ENCODE results near the gene HSPA4. TPM values are rescaled to one million over a fixed set of nuclear protein-coding genes. Genes with fewer than 3 reads are reported as not detected.
A peak's percentile ranks its signal among the peaks of the same experiment; 100 is the strongest.

The HSPA4 gene
- total and polyA plus RNA-seq, 2 of the 13 experiments (the other 11 are each of a cell fraction or from before 2014, with no cell fraction given): 36.6 to 231 TPM

DNA sequence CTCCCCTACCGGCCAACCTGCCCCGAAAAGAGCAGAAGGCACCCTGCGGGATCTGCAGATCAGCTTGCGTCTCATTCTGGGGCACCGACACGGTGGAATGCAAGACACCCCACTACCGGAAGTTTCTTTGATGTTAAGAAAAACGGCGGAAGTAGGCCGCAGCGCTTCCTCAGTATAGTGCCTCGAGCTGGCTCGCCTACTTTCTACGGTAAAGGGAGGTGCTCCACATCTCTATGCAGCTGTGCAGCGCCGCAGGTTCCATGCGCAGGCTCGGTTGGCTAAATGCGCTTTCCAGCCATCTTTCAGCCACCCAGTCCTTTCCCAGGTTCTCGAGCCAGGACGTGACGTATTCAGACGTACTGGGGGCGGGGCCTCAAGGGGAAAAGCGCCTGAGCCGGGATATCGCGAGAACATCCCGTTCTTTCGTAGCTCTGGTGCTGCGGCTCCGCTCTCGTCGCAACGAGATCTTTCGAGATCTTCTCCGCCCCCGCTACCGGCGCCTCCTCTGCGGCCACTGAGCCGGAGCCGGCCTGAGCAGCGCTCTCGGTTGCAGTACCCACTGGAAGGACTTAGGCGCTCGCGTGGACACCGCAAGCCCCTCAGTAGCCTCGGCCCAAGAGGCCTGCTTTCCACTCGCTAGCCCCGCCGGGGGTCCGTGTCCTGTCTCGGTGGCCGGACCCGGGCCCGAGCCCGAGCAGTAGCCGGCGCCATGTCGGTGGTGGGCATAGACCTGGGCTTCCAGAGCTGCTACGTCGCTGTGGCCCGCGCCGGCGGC, at the start of gene HSPA4 (continued):
- TF ChIP-seq, protein P1, sequence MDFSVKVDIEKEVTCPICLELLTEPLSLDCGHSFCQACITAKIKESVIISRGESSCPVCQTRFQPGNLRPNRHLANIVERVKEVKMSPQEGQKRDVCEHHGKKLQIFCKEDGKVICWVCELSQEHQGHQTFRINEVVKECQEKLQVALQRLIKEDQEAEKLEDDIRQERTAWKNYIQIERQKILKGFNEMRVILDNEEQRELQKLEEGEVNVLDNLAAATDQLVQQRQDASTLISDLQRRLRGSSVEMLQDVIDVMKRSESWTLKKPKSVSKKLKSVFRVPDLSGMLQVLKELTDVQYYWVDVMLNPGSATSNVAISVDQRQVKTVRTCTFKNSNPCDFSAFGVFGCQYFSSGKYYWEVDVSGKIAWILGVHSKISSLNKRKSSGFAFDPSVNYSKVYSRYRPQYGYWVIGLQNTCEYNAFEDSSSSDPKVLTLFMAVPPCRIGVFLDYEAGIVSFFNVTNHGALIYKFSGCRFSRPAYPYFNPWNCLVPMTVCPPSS (IDR thresholded peaks at IDR 0.05): no peak
- TF ChIP-seq PAX8 (CRISPR knock-in tag; IDR thresholded peaks at IDR 0.05; ENCODE audit: borderline replicate concordance) (0 out of 2 replicates have a peak, but pooled peaks have one; percentile 49), ZNF547 (CRISPR knock-in tag; IDR thresholded peaks at IDR 0.05) (peak; percentile 72), JDP2 (CRISPR knock-in tag; IDR thresholded peaks at IDR 0.05; ENCODE audit: borderline replicate concordance) (no peak; the same call in 1 of the 2 replicates), LCORL (IDR thresholded peaks at IDR 0.05) (no peak), LCORL (CRISPR knock-in tag; IDR thresholded peaks at IDR 0.05) (peak; percentile 63; the same call in 1 of the 2 replicates), ZBTB42 (CRISPR knock-in tag; IDR thresholded peaks at IDR 0.05) (no peak; the same call in 1 of the 2 replicates), CHD2 (IDR thresholded peaks at IDR 0.05; ENCODE audit: low read depth, low read length) (peak; percentile 98), ZC3H13 (CRISPR knock-in tag; IDR thresholded peaks at IDR 0.05) (peak; percentile 55; the same call in 1 of the 2 replicates), ZNF563 (CRISPR knock-in tag; IDR thresholded peaks at IDR 0.05) (peak; percentile 62), STAG1 (CRISPR knock-in tag; IDR thresholded peaks at IDR 0.05) (peak; percentile 5; the same call in 1 of the 2 replicates), ZNF235 (CRISPR knock-in tag; IDR thresholded peaks at IDR 0.05; ENCODE audit: borderline replicate concordance) (peak; percentile 61), FOSL1 (CRISPR knock-in tag; IDR thresholded peaks at IDR 0.05; ENCODE audit: borderline replicate concordance) (no peak)
- TF ChIP-seq, protein P2, sequence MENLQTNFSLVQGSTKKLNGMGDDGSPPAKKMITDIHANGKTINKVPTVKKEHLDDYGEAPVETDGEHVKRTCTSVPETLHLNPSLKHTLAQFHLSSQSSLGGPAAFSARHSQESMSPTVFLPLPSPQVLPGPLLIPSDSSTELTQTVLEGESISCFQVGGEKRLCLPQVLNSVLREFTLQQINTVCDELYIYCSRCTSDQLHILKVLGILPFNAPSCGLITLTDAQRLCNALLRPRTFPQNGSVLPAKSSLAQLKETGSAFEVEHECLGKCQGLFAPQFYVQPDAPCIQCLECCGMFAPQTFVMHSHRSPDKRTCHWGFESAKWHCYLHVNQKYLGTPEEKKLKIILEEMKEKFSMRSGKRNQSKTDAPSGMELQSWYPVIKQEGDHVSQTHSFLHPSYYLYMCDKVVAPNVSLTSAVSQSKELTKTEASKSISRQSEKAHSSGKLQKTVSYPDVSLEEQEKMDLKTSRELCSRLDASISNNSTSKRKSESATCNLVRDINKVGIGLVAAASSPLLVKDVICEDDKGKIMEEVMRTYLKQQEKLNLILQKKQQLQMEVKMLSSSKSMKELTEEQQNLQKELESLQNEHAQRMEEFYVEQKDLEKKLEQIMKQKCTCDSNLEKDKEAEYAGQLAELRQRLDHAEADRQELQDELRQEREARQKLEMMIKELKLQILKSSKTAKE (CRISPR knock-in tag; IDR thresholded peaks at IDR 0.05; ENCODE audit: borderline replicate concordance): no peak
- TF ChIP-seq, protein P3, sequence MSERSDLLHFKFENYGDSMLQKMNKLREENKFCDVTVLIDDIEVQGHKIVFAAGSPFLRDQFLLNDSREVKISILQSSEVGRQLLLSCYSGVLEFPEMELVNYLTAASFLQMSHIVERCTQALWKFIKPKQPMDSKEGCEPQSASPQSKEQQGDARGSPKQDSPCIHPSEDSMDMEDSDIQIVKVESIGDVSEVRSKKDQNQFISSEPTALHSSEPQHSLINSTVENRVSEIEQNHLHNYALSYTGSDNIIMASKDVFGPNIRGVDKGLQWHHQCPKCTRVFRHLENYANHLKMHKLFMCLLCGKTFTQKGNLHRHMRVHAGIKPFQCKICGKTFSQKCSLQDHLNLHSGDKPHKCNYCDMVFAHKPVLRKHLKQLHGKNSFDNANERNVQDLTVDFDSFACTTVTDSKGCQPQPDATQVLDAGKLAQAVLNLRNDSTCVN (CRISPR knock-in tag; IDR thresholded peaks at IDR 0.05; ENCODE audit: borderline replicate concordance): peak; percentile 74; the same call in 1 of the 2 replicates
- TF ChIP-seq, protein P4, sequence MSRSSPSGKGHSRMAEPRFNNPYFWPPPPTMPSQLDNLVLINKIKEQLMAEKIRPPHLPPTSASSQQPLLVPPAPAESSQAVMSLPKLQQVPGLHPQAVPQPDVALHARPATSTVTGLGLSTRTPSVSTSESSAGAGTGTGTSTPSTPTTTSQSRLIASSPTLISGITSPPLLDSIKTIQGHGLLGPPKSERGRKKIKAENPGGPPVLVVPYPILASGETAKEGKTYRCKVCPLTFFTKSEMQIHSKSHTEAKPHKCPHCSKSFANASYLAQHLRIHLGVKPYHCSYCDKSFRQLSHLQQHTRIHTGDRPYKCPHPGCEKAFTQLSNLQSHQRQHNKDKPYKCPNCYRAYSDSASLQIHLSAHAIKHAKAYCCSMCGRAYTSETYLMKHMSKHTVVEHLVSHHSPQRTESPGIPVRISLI (CRISPR knock-in tag; IDR thresholded peaks at IDR 0.05; ENCODE audit: borderline replicate concordance): 0 out of 2 replicates have a peak, but pooled peaks have one; percentile 28
- TF ChIP-seq, protein P5, sequence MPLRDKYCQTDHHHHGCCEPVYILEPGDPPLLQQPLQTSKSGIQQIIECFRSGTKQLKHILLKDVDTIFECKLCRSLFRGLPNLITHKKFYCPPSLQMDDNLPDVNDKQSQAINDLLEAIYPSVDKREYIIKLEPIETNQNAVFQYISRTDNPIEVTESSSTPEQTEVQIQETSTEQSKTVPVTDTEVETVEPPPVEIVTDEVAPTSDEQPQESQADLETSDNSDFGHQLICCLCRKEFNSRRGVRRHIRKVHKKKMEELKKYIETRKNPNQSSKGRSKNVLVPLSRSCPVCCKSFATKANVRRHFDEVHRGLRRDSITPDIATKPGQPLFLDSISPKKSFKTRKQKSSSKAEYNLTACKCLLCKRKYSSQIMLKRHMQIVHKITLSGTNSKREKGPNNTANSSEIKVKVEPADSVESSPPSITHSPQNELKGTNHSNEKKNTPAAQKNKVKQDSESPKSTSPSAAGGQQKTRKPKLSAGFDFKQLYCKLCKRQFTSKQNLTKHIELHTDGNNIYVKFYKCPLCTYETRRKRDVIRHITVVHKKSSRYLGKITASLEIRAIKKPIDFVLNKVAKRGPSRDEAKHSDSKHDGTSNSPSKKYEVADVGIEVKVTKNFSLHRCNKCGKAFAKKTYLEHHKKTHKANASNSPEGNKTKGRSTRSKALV (CRISPR knock-in tag; IDR thresholded peaks at IDR 0.05): 0 out of 2 replicates have a peak, but pooled peaks have one; percentile 52
- TF ChIP-seq, protein P6, sequence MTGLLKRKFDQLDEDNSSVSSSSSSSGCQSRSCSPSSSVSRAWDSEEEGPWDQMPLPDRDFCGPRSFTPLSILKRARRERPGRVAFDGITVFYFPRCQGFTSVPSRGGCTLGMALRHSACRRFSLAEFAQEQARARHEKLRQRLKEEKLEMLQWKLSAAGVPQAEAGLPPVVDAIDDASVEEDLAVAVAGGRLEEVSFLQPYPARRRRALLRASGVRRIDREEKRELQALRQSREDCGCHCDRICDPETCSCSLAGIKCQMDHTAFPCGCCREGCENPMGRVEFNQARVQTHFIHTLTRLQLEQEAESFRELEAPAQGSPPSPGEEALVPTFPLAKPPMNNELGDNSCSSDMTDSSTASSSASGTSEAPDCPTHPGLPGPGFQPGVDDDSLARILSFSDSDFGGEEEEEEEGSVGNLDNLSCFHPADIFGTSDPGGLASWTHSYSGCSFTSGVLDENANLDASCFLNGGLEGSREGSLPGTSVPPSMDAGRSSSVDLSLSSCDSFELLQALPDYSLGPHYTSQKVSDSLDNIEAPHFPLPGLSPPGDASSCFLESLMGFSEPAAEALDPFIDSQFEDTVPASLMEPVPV (CRISPR knock-in tag; IDR thresholded peaks at IDR 0.05): peak; percentile 77
